Neuronal stem cell (in vitro differentiated cells): Measurements from ENCODE around the gene BSCL2.
"Not testable (repeated sequence)": the region's sequence is repeated elsewhere in the genome, so short reads cannot be mapped to it uniquely, and the experiment has no call there.

Source experiments
- DNase-seq: peaks from one replicate; pipeline ENCODE4 v3.0.0-alpha.2; 2013; ENCODE audit warnings: low spot score
- H2AFZ ChIP-seq: one replicate; pipeline ENCODE4 v1.6.1; 2013; ENCODE audit warnings: mild to moderate bottlenecking, low read length, inconsistent platforms
- H2AK5ac ChIP-seq: 2 replicates; pipeline ENCODE4 v1.6.1; 2013; ENCODE audit warnings: low read depth, mild to moderate bottlenecking, inconsistent platforms, low read length, moderate library complexity, mixed read lengths
- H2BK120ac ChIP-seq: 2 replicates; pipeline ENCODE4 v1.6.1; 2013; ENCODE audit warnings: low read depth, mild to moderate bottlenecking, inconsistent platforms, low read length, moderate library complexity, mixed read lengths
- H2BK12ac ChIP-seq: one replicate; pipeline ENCODE4 v1.6.1; 2013; ENCODE audit warnings: low read length, inconsistent platforms
- H2BK15ac ChIP-seq: 2 replicates; pipeline ENCODE4 v1.6.1; 2013; ENCODE audit warnings: mild to moderate bottlenecking, low read length, inconsistent platforms, mixed read lengths
- H2BK5ac ChIP-seq: one replicate; pipeline ENCODE4 v1.6.1; 2013; ENCODE audit warnings: inconsistent platforms, mild to moderate bottlenecking, low read length, moderate library complexity
- H3K14ac ChIP-seq: one replicate; pipeline ENCODE4 v1.6.1; 2013; ENCODE audit warnings: low read length, inconsistent platforms
- H3K18ac ChIP-seq: 2 replicates; pipeline ENCODE4 v1.6.1; 2013; ENCODE audit warnings: low read length, inconsistent platforms
- H3K23ac ChIP-seq: 2 replicates; pipeline ENCODE4 v1.6.1; 2013; ENCODE audit warnings: low read depth, mild to moderate bottlenecking, mixed read lengths, low read length, inconsistent platforms; ENCODE audit not compliant: poor library complexity
- H3K27ac ChIP-seq: replicated peaks from 3 replicates; pipeline ENCODE4 v1.5.1; 2013; ENCODE audit warnings: low read length, inconsistent platforms
- H3K27me3 ChIP-seq, 3 experiments: 2 replicates each; pipeline ENCODE4 v1.6.1; 2013; ENCODE audit warnings: low read length in 3 of 3, mild to moderate bottlenecking in 2 of 3, inconsistent platforms in 1 of 3, low read depth in 1 of 3, mixed read lengths in 1 of 3, moderate library complexity in 1 of 3; ENCODE audit not compliant: control insufficient read depth in 3 of 3, insufficient read depth in 3 of 3
- H3K36me3 ChIP-seq, 2 donors: replicated peaks in 1 of 2; 2 replicates each; pipeline ENCODE4 v1.6.1; 2013; ENCODE audit warnings: low read length in 2 of 2; ENCODE audit not compliant: control insufficient read depth in 2 of 2, insufficient read depth in 2 of 2
- H3K4ac ChIP-seq: 2 replicates; pipeline ENCODE4 v1.6.1; 2013; ENCODE audit warnings: inconsistent platforms, mild to moderate bottlenecking, low read length, moderate library complexity
- H3K4me1 ChIP-seq, 2 donors: 1 replicate in 1 of 2; 2 replicates in 1 of 2; pipeline ENCODE4 v1.6.1; 2013; ENCODE audit warnings: low read length in 2 of 2, low read depth in 1 of 2; ENCODE audit not compliant: control insufficient read depth in 2 of 2, insufficient read depth in 1 of 2
- H3K4me2 ChIP-seq: one replicate; pipeline ENCODE4 v1.6.1; 2013; ENCODE audit warnings: mild to moderate bottlenecking, low read length, inconsistent platforms; ENCODE audit not compliant: insufficient read depth, poor library complexity, severe bottlenecking
- H3K4me3 ChIP-seq, 2 donors: 2 replicates each; pipeline ENCODE4 v1.5.1; 2013; ENCODE audit warnings: low read length in 2 of 2, mild to moderate bottlenecking in 2 of 2, inconsistent platforms in 1 of 2, moderate library complexity in 1 of 2
- H3K79me1 ChIP-seq: one replicate; pipeline ENCODE4 v1.6.1; 2013; ENCODE audit warnings: low read depth, mild to moderate bottlenecking, inconsistent platforms, low read length, moderate library complexity
- H3K9ac ChIP-seq: one replicate; pipeline ENCODE4 v1.6.1; 2013; ENCODE audit warnings: mild to moderate bottlenecking, low read depth, low read length, inconsistent platforms; ENCODE audit not compliant: poor library complexity
- H3K9me3 ChIP-seq, 2 donors: replicated peaks in 1 of 2; 2 replicates each; pipeline versions ENCODE3 to v1.6.1; 2013; ENCODE audit warnings: low read length in 2 of 2, mild to moderate bottlenecking in 2 of 2, inconsistent platforms in 1 of 2, low read depth in 1 of 2, mixed read lengths in 1 of 2, moderate library complexity in 1 of 2; ENCODE audit not compliant: control insufficient read depth in 2 of 2, insufficient read depth in 1 of 2
- H4K8ac ChIP-seq: one replicate; pipeline ENCODE4 v1.6.1; 2013; ENCODE audit warnings: low read depth, mild to moderate bottlenecking, inconsistent platforms, low read length, moderate library complexity
- H4K91ac ChIP-seq: one replicate; pipeline ENCODE4 v1.6.1; 2013; ENCODE audit warnings: low read length, low read depth, mild to moderate bottlenecking, inconsistent platforms; ENCODE audit not compliant: poor library complexity
- WGBS, 2 donors: extraction: QIAGEN DNeasy Blood & Tissue Kit; methylation state at CpG; one replicate each; pipeline ENCODE4 v1.1.7; 2013; ENCODE audit warnings: missing lambda C conversion rate in 2 of 2, mixed read lengths in 1 of 2; ENCODE audit not compliant: insufficient read length in 2 of 2, insufficient replicate concordance in 1 of 2; ENCODE audit errors: extremely low coverage in 2 of 2; 5-methylcytosine and 5-hydroxymethylcytosine counted together

The BSCL2 gene

DNA sequence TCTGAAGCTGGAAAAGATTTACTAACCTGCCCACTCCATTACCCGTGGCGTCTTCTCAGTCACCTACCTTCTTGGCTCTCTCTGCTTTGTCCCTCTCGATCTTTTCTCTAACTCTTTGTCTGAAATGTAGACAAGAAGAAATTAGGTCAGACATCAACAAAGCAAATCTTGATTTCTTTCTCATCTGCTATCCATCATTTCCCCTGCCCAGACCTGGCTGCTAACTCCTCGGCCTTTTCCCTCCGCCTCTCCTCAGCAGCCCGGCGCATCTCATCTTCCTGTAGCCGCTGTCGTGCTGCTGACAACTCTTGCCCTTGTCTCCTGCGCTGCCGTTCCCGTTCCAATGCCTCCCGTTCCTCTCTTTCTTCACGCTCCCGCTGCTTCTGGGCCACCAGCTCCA lies 29.5 kb downstream of the BSCL2 start:
- no peak overlapping the region for H2BK12ac ChIP-seq
- H3K79me1 ChIP-seq: peaks cover 6% of the 10 kb centered on the region
- no peak overlapping the region for H2AFZ ChIP-seq
- no peak overlapping the region for H3K4me2 ChIP-seq
- no peak overlapping the region for H2BK15ac ChIP-seq
- peak overlapping the region in 1 of 2 donors; percentile 91 for H3K4me3 ChIP-seq
- no peak overlapping the region for H3K4ac ChIP-seq
- WGBS, 2 donors: no CpG with 5 or more reads among the region's 15 CpGs
- no peak overlapping the region for H2BK120ac ChIP-seq
- no peak overlapping the region for H3K14ac ChIP-seq
- no peak overlapping the region for H3K23ac ChIP-seq
- no peak overlapping the region for H4K91ac ChIP-seq
- DNase-seq: no peak
- no peak overlapping the region for H2AK5ac ChIP-seq
- H3K4me1 ChIP-seq: peaks cover 4 to 11% of the 10 kb centered on the region in 2 donors
- H4K8ac ChIP-seq: no peak overlapping the region
- no peaks in the 10 kb centered on the region for H3K27me3 ChIP-seq
- H3K9me3 ChIP-seq: no peaks in the 10 kb centered on the region
- H3K18ac ChIP-seq: no peak overlapping the region
- no peak overlapping the region for H2BK5ac ChIP-seq
- no peak overlapping the region for H3K9ac ChIP-seq
- H3K27ac ChIP-seq: no peak overlapping the region
- H3K36me3 ChIP-seq: peaks cover 18 to 49% of the 10 kb centered on the region in 2 donors

DNA sequence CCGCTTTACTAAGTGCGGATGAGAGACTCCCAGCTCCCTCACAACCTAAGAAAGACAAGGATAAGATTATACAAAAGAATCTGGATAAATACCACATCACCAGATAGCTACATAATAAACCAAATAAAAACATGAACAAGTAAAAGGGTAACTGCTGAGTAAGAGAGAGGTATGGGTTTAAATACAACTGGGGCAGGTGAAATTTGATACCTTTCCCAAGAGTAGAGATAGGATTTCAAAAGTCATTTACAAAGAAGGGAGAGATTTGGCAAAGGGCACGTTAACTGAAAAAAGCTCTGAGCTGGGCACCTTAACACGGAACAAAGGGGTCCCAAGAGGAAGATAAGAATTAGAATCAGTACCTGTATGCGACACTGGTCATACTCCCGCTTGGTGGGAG lies 30.1 kb downstream of the BSCL2 start:
- DNase-seq: no peak
- H3K9me3 ChIP-seq: no peaks in the 10 kb centered on the region
- no peak overlapping the region for H2AFZ ChIP-seq
- WGBS, 2 donors: no CpG with 5 or more reads among the region's 6 CpGs
- H3K4me3 ChIP-seq: peak overlapping the region in 1 of 2 donors; percentile 91
- peaks cover 18 to 50% of the 10 kb centered on the region in 2 donors for H3K36me3 ChIP-seq
- no peak overlapping the region for H4K91ac ChIP-seq
- no peak overlapping the region for H3K23ac ChIP-seq
- H2BK12ac ChIP-seq: no peak overlapping the region
- H2BK120ac ChIP-seq: no peak overlapping the region
- no peak overlapping the region for H3K9ac ChIP-seq
- no peak overlapping the region for H4K8ac ChIP-seq
- H2BK5ac ChIP-seq: no peak overlapping the region
- peaks cover 4 to 11% of the 10 kb centered on the region in 2 donors for H3K4me1 ChIP-seq
- no peaks in the 10 kb centered on the region for H3K27me3 ChIP-seq
- H3K18ac ChIP-seq: no peak overlapping the region
- no peak overlapping the region for H2AK5ac ChIP-seq
- peaks cover 6% of the 10 kb centered on the region for H3K79me1 ChIP-seq
- no peak overlapping the region for H3K4me2 ChIP-seq
- no peak overlapping the region for H3K4ac ChIP-seq
- no peak overlapping the region for H2BK15ac ChIP-seq
- no peak overlapping the region for H3K27ac ChIP-seq
- no peak overlapping the region for H3K14ac ChIP-seq

DNA sequence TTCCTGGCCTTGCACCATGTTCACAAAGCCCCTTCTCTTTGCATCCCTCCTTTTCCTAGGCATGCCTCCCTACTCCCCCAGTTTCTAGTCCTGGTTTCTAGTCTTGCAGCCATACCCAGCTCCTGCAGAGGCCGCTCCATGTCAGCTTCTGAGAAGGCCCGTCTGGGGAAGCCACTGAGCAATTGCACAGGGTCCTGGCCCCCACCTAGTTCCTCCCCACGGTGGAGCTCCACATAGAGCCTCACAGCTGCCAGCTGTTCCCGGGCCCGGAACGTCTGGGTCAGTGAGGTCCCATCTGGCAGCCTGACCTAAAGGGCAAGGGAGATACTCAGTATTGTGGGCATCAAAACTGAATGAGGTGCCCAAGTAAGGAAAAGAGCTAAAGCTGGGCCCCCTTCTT lies 30.5 kb downstream of the BSCL2 start:
- Histone ChIP-seq H3K79me1 (peaks cover 9% of the 10 kb centered on the region), H3K27ac (no peak overlapping the region), H3K14ac (no peak overlapping the region), H2AK5ac (no peak overlapping the region), H3K18ac (no peak overlapping the region), H3K9me3 (no peaks in the 10 kb centered on the region), H3K4me1 (peaks cover 4 to 11% of the 10 kb centered on the region in 2 donors), H3K4ac (no peak overlapping the region), H3K36me3 (peaks cover 18 to 50% of the 10 kb centered on the region in 2 donors), H2BK5ac (no peak overlapping the region), H4K91ac (peak overlapping the region; percentile 64), H3K4me2 (no peak overlapping the region), H4K8ac (no peak overlapping the region), H2AFZ (no peak overlapping the region), H2BK15ac (no peak overlapping the region), H3K23ac (no peak overlapping the region), H2BK120ac (no peak overlapping the region), H3K27me3 (no peaks in the 10 kb centered on the region), H2BK12ac (no peak overlapping the region), H3K9ac (no peak overlapping the region), H3K4me3 (no peak overlapping the region)
- no CpG with 5 or more reads among the region's 6 CpGs for WGBS, 2 donors
- DNase-seq: no peak

DNA sequence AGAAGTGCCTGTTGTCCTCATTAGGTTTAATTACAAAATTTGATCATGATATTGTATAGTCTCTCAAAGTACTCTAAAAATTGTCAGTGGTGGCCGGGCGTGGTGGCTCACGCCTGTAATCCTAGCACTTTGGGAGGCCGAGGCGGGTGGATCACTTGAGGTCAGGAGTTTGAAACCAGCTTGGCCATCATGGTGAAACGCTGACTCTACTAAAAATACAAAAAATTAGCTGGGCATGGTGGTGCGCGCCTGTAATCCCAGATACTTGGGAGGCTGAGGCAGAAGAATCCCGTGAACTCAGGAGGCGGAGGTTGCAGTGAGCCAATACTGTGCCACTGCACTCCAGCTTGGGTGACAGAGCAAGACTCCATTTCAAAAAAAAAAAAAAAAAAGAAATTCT lies 31.8 kb downstream of the BSCL2 start:
- H3K9me3 ChIP-seq, H3K4me2 ChIP-seq, H3K23ac ChIP-seq, H2BK5ac ChIP-seq, H3K14ac ChIP-seq, H3K27ac ChIP-seq, H3K18ac ChIP-seq, H3K4me3 ChIP-seq, H3K9ac ChIP-seq, H2AK5ac ChIP-seq, H4K91ac ChIP-seq, DNase-seq, H2BK15ac ChIP-seq, H3K4ac ChIP-seq, H2BK120ac ChIP-seq, H3K27me3 ChIP-seq, H4K8ac ChIP-seq, H3K79me1 ChIP-seq, H2AFZ ChIP-seq, H2BK12ac ChIP-seq: not testable (repeated sequence)
- WGBS, 2 donors: no CpG with 5 or more reads among the region's 10 CpGs
- H3K4me1 ChIP-seq: peaks cover 4 to 11% of the 10 kb centered on the region in 2 donors
- H3K36me3 ChIP-seq: peaks cover 18 to 50% of the 10 kb centered on the region in 2 donors
